Glutamatergic neuron (in vitro differentiated cells): ENCODE data around the gene PPIF. TPM values are rescaled to one million over a fixed set of nuclear protein-coding genes. Genes with fewer than 3 reads are reported as not detected.

Experiments used
- DNase-seq: peaks from one replicate; pipeline ENCODE4 v3.0.0; 2022
- H3K27ac Mint-ChIP-seq: one replicate; pipeline ENCODE4 v1.8.0; 2020; ENCODE audit warnings: mild to moderate bottlenecking, mixed read lengths, inconsistent platforms; ENCODE audit not compliant: unreplicated experiment
- H3K27me3 Mint-ChIP-seq: one replicate; pipeline ENCODE4 v1.8.0; 2020; ENCODE audit warnings: mild to moderate bottlenecking, moderate library complexity, mixed read lengths, inconsistent platforms; ENCODE audit not compliant: unreplicated experiment
- H3K36me3 Mint-ChIP-seq: one replicate; pipeline ENCODE4 v1.8.0; 2020; ENCODE audit warnings: mild to moderate bottlenecking, mixed read lengths, inconsistent platforms; ENCODE audit not compliant: unreplicated experiment
- H3K4me1 Mint-ChIP-seq: one replicate; pipeline ENCODE4 v1.8.0; 2020; ENCODE audit warnings: mild to moderate bottlenecking, low read depth, mixed read lengths, inconsistent platforms; ENCODE audit not compliant: unreplicated experiment
- H3K4me3 Mint-ChIP-seq: one replicate; pipeline ENCODE4 v1.8.0; 2020; ENCODE audit warnings: mild to moderate bottlenecking, mixed read lengths, inconsistent platforms; ENCODE audit not compliant: unreplicated experiment
- H3K9me3 Mint-ChIP-seq: one replicate; pipeline ENCODE4 v1.8.0; 2020; ENCODE audit warnings: mild to moderate bottlenecking, moderate library complexity, mixed read lengths, inconsistent platforms; ENCODE audit not compliant: unreplicated experiment
- CTCF ChIP-seq: fragments of 200-600 bp; sonication (generic); IDR thresholded peaks from one replicate; pipeline ENCODE4 v1.5.0; 2021; ENCODE audit not compliant: partially characterized antibody, unreplicated experiment
- total RNA-seq: library from RNA; stranded (reverse); fragmentation: NEBNext Ultra II Directional; extraction: Animal tissue kit (Norgen Biotek cat#: 25700); gene quantifications from one replicate; pipeline ENCODE4 v1.2.1, GENCODE V29; 2021; ENCODE audit not compliant: unreplicated experiment

PPIF gene
- total RNA-seq, 1 donor from 2014 or later, result 24.2 TPM

- TF ChIP-seq CTCF, result no peak
- no peak overlapping the region for H3K4me3 Mint-ChIP-seq
- H3K36me3 Mint-ChIP-seq, result peaks cover 6% of the 10 kb centered on the region
- H3K4me1 Mint-ChIP-seq, result no peaks in the 10 kb centered on the region
- H3K9me3 Mint-ChIP-seq, result no peaks in the 10 kb centered on the region
- DNase-seq, result no peak
- no peak overlapping the region for H3K27ac Mint-ChIP-seq
- H3K27me3 Mint-ChIP-seq, result peaks cover 5% of the 10 kb centered on the region
Observed at GRCh38 chr10:79359816-79360498, 12.7 kb downstream of the PPIF start.

GRCh38 chr10:79360499-79361342 lies 13.5 kb downstream of the PPIF start:
- TF ChIP-seq CTCF, result no peak
- no peaks in the 10 kb centered on the region for H3K9me3 Mint-ChIP-seq
- H3K4me1 Mint-ChIP-seq, result no peaks in the 10 kb centered on the region
- H3K4me3 Mint-ChIP-seq, result no peak overlapping the region
- H3K27me3 Mint-ChIP-seq, result peaks cover 1% of the 10 kb centered on the region
- H3K36me3 Mint-ChIP-seq, result peaks cover under 1% of the 10 kb centered on the region
- DNase-seq, result no peak
- H3K27ac Mint-ChIP-seq, result no peak overlapping the region

- no peak overlapping the region for H3K27ac Mint-ChIP-seq
- H3K9me3 Mint-ChIP-seq, result no peaks in the 10 kb centered on the region
Observed at GRCh38 chr10:79361726-79362397, 14.6 kb downstream of the PPIF start.

GRCh38 chr10:79367426-79368189 lies 20.3 kb downstream of the PPIF start:
- no peak for TF ChIP-seq CTCF
- Mint-ChIP-seq H3K36me3 (no peaks in the 10 kb centered on the region), H3K27ac (no peak overlapping the region), H3K4me1 (no peaks in the 10 kb centered on the region), H3K9me3 (no peaks in the 10 kb centered on the region), H3K4me3 (no peak overlapping the region), H3K27me3 (peaks cover 3% of the 10 kb centered on the region)
- no peak for DNase-seq

More at GRCh38 chr10:79361726-79362397, 14.6 kb downstream of the PPIF start:
- Mint-ChIP-seq H3K4me3 (no peak overlapping the region), H3K36me3 (no peaks in the 10 kb centered on the region), H3K4me1 (no peaks in the 10 kb centered on the region), H3K27me3 (peaks cover 2% of the 10 kb centered on the region)
- no peak for TF ChIP-seq CTCF
- no peak for DNase-seq
